ENCODE measurements around the gene RAP1GAP.

DNA sequence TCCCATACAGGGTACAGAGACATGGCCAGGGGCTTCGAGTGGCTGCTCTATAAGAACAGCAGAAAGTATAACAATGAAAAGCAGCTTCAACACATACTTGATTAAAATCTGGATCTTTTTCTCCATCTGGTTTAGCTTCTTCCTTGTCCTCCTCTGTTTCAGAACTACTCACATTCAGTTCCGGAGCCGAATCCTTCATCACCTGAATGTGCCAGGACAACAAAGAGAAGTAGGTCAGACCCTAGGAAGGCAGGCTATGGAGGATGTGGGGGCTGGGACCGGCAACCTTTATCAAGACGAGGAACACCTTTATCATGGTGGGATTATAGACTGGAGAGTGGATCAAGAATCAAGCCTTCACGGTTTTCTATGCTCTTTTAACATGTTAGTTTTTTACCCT lies 32.2 kb upstream of the RAP1GAP start:
- TF ChIP-seq MXI1 (IDR thresholded peaks at IDR 0.05; ENCODE audit: low read depth, low read length) (no peak), ZNF274 (IDR thresholded peaks at IDR 0.05; ENCODE audit: borderline replicate concordance, low read depth, low read length) (no peak), ELF1 (tag; IDR thresholded peaks at IDR 0.05) (no peak), CTCF (IDR thresholded peaks at IDR 0.05 in 2 of 3, conservative IDR thresholded peaks at IDR 0.05 in 1 of 3; ENCODE audit: insufficient read depth in 2 of 3, low read depth in 1 of 3, low read length in 3 of 3) (no peak), FOSL1 (tag; conservative IDR thresholded peaks at IDR 0.05) (no peak), POLR2A (conservative IDR thresholded peaks at IDR 0.05) (no peak), CSDE1 (IDR thresholded peaks at IDR 0.05) (no peak), KDM1A (IDR thresholded peaks at IDR 0.05) (no peak), PRDM10 (IDR thresholded peaks at IDR 0.05; ENCODE audit: partially characterized antibody) (no peak), ZFX (CRISPR knock-in tag; IDR thresholded peaks at IDR 0.05) (no peak)
- TF ChIP-seq, protein P1, sequence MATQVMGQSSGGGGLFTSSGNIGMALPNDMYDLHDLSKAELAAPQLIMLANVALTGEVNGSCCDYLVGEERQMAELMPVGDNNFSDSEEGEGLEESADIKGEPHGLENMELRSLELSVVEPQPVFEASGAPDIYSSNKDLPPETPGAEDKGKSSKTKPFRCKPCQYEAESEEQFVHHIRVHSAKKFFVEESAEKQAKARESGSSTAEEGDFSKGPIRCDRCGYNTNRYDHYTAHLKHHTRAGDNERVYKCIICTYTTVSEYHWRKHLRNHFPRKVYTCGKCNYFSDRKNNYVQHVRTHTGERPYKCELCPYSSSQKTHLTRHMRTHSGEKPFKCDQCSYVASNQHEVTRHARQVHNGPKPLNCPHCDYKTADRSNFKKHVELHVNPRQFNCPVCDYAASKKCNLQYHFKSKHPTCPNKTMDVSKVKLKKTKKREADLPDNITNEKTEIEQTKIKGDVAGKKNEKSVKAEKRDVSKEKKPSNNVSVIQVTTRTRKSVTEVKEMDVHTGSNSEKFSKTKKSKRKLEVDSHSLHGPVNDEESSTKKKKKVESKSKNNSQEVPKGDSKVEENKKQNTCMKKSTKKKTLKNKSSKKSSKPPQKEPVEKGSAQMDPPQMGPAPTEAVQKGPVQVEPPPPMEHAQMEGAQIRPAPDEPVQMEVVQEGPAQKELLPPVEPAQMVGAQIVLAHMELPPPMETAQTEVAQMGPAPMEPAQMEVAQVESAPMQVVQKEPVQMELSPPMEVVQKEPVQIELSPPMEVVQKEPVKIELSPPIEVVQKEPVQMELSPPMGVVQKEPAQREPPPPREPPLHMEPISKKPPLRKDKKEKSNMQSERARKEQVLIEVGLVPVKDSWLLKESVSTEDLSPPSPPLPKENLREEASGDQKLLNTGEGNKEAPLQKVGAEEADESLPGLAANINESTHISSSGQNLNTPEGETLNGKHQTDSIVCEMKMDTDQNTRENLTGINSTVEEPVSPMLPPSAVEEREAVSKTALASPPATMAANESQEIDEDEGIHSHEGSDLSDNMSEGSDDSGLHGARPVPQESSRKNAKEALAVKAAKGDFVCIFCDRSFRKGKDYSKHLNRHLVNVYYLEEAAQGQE (IDR thresholded peaks at IDR 0.05; ENCODE audit: borderline replicate concordance) = no peak
- TF ChIP-seq, protein P1 (CRISPR knock-in tag; IDR thresholded peaks at IDR 0.05; ENCODE audit: low read depth) = no peak
- TF ChIP-seq, protein P2, sequence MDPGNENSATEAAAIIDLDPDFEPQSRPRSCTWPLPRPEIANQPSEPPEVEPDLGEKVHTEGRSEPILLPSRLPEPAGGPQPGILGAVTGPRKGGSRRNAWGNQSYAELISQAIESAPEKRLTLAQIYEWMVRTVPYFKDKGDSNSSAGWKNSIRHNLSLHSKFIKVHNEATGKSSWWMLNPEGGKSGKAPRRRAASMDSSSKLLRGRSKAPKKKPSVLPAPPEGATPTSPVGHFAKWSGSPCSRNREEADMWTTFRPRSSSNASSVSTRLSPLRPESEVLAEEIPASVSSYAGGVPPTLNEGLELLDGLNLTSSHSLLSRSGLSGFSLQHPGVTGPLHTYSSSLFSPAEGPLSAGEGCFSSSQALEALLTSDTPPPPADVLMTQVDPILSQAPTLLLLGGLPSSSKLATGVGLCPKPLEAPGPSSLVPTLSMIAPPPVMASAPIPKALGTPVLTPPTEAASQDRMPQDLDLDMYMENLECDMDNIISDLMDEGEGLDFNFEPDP (CRISPR knock-in tag; IDR thresholded peaks at IDR 0.05) = no peak

All from K562 (cell line).